DND-41 (cell line): ENCODE results near the gene EDAR.

Source experiments
- ATAC-seq: fragments of 200-7000 bp; cut with Tn5 transposase; 3 replicates; pipeline ENCODE4 v1.9.1; 2021; ENCODE audit warnings: low read depth; ENCODE audit not compliant: insufficient read depth
- DNase-seq: peaks from one replicate; pipeline ENCODE4 v3.0.0-alpha.2; 2020
- H2AFZ ChIP-seq: 2 replicates; pipeline ENCODE4 v1.6.0; 2012; ENCODE audit warnings: low read depth, low read length
- H3K27ac ChIP-seq: 2 replicates; pipeline ENCODE4 v1.5.1; 2012; ENCODE audit warnings: low read length, inconsistent platforms
- H3K27me3 ChIP-seq: fragments of 200-600 bp; sonication (generic); 2 replicates; pipeline ENCODE4 v1.6.0; 2012; ENCODE audit warnings: low read length, mild to moderate bottlenecking, inconsistent platforms; ENCODE audit not compliant: insufficient read depth, poor library complexity
- H3K36me3 ChIP-seq: 2 replicates; pipeline ENCODE4 v1.5.1; 2012; ENCODE audit warnings: low read length, inconsistent platforms; ENCODE audit not compliant: insufficient read depth
- H3K4me1 ChIP-seq: 2 replicates; pipeline ENCODE4 v1.5.1; 2012; ENCODE audit warnings: mild to moderate bottlenecking, low read length; ENCODE audit not compliant: insufficient read depth
- H3K4me2 ChIP-seq: 2 replicates; pipeline ENCODE4 v1.6.0; 2012; ENCODE audit warnings: mild to moderate bottlenecking, moderate library complexity, low read length, inconsistent platforms; ENCODE audit not compliant: insufficient read depth
- H3K4me3 ChIP-seq, 2 experiments: fragments of 200-600 bp in 1 of 2; shearing (Covaris generic) in 1 of 2; 2 replicates each; pipeline ENCODE4 v1.5.1; 2012 to 2016; ENCODE audit warnings: inconsistent platforms in 2 of 2, low read length in 2 of 2, mild to moderate bottlenecking in 2 of 2, low read depth in 1 of 2, moderate library complexity in 1 of 2
- H3K79me2 ChIP-seq: 2 replicates; pipeline ENCODE4 v1.6.0; 2012; ENCODE audit warnings: low read length, inconsistent platforms; ENCODE audit not compliant: insufficient read depth
- H3K9ac ChIP-seq: 2 replicates; pipeline ENCODE4 v1.6.0; 2012; ENCODE audit warnings: low read depth, mild to moderate bottlenecking, inconsistent platforms, low read length, moderate library complexity
- H3K9me3 ChIP-seq: 2 replicates; pipeline ENCODE4 v1.5.1; 2012; ENCODE audit warnings: low read length, moderate library complexity, mild to moderate bottlenecking, inconsistent platforms; ENCODE audit not compliant: insufficient read depth, severe bottlenecking
- H4K20me1 ChIP-seq: 2 replicates; pipeline ENCODE4 v1.6.0; 2012; ENCODE audit warnings: low read length; ENCODE audit not compliant: insufficient read depth
- EZH2 ChIP-seq: IDR thresholded peaks from 3 replicates; pipeline ENCODE4 v1.6.1; 2012; ENCODE audit warnings: borderline replicate concordance, low read depth, mild to moderate bottlenecking, moderate library complexity, low read length, inconsistent platforms; ENCODE audit not compliant: severe bottlenecking
- TF ChIP-seq, protein P1 (sequence below): IDR thresholded peaks from 2 replicates; pipeline ENCODE4 v1.5.1; 2012; ENCODE audit warnings: borderline replicate concordance, low read length, moderate library complexity, mild to moderate bottlenecking; ENCODE audit not compliant: poor library complexity, severe bottlenecking; ENCODE audit errors: extremely low read depth

Gene EDAR

GRCh38 chr2:108878276-108878675 is 110.7 kb downstream of the EDAR start:
- Histone ChIP-seq H3K4me2 (no peak overlapping the region), H3K9ac (no peak overlapping the region), H3K4me3 (no peak overlapping the region), H4K20me1 (no peaks in the 10 kb centered on the region), H3K27me3 (no peaks in the 10 kb centered on the region), H3K36me3 (peaks cover 53% of the 10 kb centered on the region), H3K9me3 (peaks cover 51% of the 10 kb centered on the region), H3K27ac (no peak overlapping the region), H2AFZ (no peak overlapping the region), H3K4me1 (no peaks in the 10 kb centered on the region), H3K79me2 (no peaks in the 10 kb centered on the region)
- no peak for DNase-seq
- TF ChIP-seq, protein P1, sequence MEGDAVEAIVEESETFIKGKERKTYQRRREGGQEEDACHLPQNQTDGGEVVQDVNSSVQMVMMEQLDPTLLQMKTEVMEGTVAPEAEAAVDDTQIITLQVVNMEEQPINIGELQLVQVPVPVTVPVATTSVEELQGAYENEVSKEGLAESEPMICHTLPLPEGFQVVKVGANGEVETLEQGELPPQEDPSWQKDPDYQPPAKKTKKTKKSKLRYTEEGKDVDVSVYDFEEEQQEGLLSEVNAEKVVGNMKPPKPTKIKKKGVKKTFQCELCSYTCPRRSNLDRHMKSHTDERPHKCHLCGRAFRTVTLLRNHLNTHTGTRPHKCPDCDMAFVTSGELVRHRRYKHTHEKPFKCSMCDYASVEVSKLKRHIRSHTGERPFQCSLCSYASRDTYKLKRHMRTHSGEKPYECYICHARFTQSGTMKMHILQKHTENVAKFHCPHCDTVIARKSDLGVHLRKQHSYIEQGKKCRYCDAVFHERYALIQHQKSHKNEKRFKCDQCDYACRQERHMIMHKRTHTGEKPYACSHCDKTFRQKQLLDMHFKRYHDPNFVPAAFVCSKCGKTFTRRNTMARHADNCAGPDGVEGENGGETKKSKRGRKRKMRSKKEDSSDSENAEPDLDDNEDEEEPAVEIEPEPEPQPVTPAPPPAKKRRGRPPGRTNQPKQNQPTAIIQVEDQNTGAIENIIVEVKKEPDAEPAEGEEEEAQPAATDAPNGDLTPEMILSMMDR, result no peak
- TF ChIP-seq EZH2, result no peak
- ATAC-seq, result no peak

DNA sequence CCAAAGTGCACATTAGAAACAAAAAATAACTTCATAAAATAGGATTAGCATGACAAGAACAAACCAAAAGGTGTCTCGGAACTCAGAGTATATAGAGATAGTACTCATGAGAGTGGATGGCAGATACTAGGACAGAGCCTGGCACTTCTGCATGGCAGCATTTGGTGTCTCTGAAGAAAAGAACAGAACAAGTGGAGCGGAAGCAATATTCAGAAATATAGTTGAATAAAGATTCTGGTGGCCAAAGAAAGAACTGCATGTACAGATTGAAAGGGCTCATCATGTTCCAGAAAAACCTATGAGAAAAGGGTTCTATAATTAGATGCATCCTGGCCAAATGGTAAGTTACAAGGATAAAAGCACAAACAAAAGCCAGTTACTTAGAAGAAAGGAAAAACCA is 111.5 kb downstream of the EDAR start:
- Histone ChIP-seq H3K4me1 (no peaks in the 10 kb centered on the region), H3K4me2 (no peak overlapping the region), H3K4me3 (no peak overlapping the region), H3K79me2 (no peaks in the 10 kb centered on the region), H2AFZ (no peak overlapping the region), H3K36me3 (peaks cover 58% of the 10 kb centered on the region), H3K27ac (no peak overlapping the region), H3K27me3 (no peaks in the 10 kb centered on the region), H3K9ac (no peak overlapping the region), H3K9me3 (peaks cover 45% of the 10 kb centered on the region), H4K20me1 (no peaks in the 10 kb centered on the region)
- no peak for DNase-seq
- 0 out of 3 replicates have a peak, but pooled peaks have one; percentile 16 for ATAC-seq
- TF ChIP-seq, protein P1, result no peak
- TF ChIP-seq EZH2, result no peak

DNA sequence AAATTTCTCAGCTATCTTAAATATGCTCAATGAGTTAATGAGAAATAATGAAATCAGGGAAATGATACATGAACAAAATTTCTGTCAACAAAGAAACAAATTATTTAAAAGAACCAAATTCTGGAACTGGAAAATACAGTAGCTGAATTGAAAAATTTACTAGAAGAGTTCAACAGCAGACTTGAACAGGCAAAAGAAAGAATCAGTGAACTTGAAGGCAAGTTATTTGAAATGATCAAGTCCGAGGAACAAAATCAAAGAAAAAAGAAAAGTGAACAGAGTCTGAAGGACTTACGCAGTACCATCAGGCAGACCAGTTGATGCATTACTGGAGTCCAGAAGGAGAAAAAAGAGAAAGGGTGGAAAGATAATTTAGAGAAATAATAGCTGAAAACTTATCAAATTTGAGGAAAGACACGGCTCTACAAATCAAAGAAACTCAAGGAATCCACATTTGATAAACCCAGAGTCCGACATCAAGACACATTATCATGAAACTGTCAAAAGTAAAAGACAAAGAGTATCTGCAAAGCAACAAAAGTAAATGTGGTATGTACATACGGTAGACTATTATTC is 118.9 kb downstream of the EDAR start:
- H3K27ac ChIP-seq, result no peak overlapping the region
- ATAC-seq (no peak), DNase-seq (no peak)
- H3K4me3 ChIP-seq, result no peak overlapping the region
- H3K9me3 ChIP-seq, result peaks cover 37% of the 10 kb centered on the region
- H3K79me2 ChIP-seq, result peaks cover 5% of the 10 kb centered on the region; the same call in 1 of the 2 replicates
- no peak for TF ChIP-seq EZH2
- TF ChIP-seq, protein P1, result no peak
- H3K36me3 ChIP-seq, result peaks cover 96% of the 10 kb centered on the region
- H2AFZ ChIP-seq, result no peak overlapping the region
- no peak overlapping the region for H3K4me2 ChIP-seq
- H3K4me1 ChIP-seq, result peaks cover 9% of the 10 kb centered on the region; the same call in 1 of the 2 replicates
- H3K9ac ChIP-seq, result no peak overlapping the region
- no peaks in the 10 kb centered on the region for H3K27me3 ChIP-seq
- no peaks in the 10 kb centered on the region for H4K20me1 ChIP-seq

GRCh38 chr2:108869542-108869941 is 119.5 kb downstream of the EDAR start:
- Histone ChIP-seq H3K36me3 (peaks cover 95% of the 10 kb centered on the region), H3K27ac (no peak overlapping the region), H3K4me3 (no peak overlapping the region), H3K4me2 (no peak overlapping the region), H3K27me3 (no peaks in the 10 kb centered on the region), H3K9me3 (peaks cover 35% of the 10 kb centered on the region), H3K9ac (no peak overlapping the region), H3K79me2 (peaks cover 5% of the 10 kb centered on the region; the same call in 1 of the 2 replicates), H2AFZ (no peak overlapping the region), H4K20me1 (no peaks in the 10 kb centered on the region), H3K4me1 (peaks cover 9% of the 10 kb centered on the region; the same call in 1 of the 2 replicates)
- DNase-seq (no peak), ATAC-seq (peak; percentile 73)
- no peak for TF ChIP-seq EZH2
- TF ChIP-seq, protein P1, result no peak
